ENCODE data around the gene PDE3B.
"Not testable (repeated sequence)": the region's sequence is repeated elsewhere in the genome, so short reads cannot be mapped to it uniquely, and the experiment has no call there.

PDE3B gene

DNA sequence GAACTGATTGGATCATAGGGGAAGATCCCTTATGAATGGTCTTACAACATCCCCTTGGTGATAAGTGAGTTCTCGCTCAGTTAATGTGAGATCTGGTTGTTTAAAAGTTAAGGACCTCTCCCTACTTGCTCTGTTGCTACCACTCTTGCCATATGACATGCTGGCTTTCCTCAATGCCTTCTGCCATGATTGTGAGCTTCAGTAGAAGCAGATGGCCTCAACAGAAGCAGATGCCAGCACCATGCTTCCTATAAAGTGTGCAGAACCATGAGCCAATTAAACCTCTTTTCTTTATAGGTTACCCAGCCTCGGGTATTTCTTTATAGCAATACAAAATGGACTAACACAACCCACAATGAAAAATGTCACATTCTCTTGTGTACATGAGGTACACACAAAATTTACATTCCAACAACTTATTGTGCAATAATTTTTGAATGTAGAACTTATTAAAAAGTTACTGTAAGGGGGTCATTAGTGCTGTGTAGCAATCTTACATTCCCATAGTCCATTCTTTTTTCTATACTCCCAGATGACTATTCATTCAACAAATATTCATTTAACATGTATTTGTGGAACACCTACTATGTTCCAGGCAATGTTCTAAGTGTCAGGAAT, 238.1 kb downstream of the PDE3B start:
- H3K4me3 ChIP-seq (replicated peaks in 1 of 2; ENCODE audit: low read depth in 2 of 2, low read length in 2 of 2), result no peak overlapping the region
- no peak for DNase-seq (ENCODE audit: low read depth in 2 of 2)
- TF ChIP-seq, protein P1, sequence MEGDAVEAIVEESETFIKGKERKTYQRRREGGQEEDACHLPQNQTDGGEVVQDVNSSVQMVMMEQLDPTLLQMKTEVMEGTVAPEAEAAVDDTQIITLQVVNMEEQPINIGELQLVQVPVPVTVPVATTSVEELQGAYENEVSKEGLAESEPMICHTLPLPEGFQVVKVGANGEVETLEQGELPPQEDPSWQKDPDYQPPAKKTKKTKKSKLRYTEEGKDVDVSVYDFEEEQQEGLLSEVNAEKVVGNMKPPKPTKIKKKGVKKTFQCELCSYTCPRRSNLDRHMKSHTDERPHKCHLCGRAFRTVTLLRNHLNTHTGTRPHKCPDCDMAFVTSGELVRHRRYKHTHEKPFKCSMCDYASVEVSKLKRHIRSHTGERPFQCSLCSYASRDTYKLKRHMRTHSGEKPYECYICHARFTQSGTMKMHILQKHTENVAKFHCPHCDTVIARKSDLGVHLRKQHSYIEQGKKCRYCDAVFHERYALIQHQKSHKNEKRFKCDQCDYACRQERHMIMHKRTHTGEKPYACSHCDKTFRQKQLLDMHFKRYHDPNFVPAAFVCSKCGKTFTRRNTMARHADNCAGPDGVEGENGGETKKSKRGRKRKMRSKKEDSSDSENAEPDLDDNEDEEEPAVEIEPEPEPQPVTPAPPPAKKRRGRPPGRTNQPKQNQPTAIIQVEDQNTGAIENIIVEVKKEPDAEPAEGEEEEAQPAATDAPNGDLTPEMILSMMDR (IDR thresholded peaks at IDR 0.05; ENCODE audit: low read depth, low read length), result no peak

DNA sequence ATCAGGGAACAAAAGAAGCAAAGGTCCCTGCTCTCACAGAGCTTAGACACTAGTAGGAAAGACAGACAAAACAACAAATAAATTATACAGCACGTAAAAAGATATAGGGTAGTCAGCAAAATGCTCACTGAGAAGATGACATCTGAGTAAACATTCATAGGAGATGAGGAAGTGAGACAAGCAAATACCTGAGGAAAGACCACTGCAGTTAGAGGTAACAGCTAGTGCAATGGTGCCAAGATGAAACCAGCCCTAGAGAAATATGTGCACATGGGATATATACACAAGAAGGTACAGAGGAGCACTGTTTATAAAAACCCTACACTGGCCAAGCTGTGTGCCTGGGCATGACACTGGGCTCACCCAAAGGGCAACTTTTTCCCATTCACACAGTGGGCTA, 238.6 kb downstream of the PDE3B start:
- no peak for DNase-seq (ENCODE audit: low read depth in 2 of 2)
- TF ChIP-seq, protein P1 (IDR thresholded peaks at IDR 0.05; ENCODE audit: low read depth, low read length), result no peak
- no peak overlapping the region for H3K4me3 ChIP-seq (replicated peaks in 1 of 2; ENCODE audit: low read depth in 2 of 2, low read length in 2 of 2)

GRCh38 chr11:14883683-14884082, 240.1 kb downstream of the PDE3B start:
- DNase-seq (ENCODE audit: low read depth in 2 of 2); H3K4me3 ChIP-seq (replicated peaks in 1 of 2; ENCODE audit: low read depth in 2 of 2, low read length in 2 of 2): not testable (repeated sequence)

DNA sequence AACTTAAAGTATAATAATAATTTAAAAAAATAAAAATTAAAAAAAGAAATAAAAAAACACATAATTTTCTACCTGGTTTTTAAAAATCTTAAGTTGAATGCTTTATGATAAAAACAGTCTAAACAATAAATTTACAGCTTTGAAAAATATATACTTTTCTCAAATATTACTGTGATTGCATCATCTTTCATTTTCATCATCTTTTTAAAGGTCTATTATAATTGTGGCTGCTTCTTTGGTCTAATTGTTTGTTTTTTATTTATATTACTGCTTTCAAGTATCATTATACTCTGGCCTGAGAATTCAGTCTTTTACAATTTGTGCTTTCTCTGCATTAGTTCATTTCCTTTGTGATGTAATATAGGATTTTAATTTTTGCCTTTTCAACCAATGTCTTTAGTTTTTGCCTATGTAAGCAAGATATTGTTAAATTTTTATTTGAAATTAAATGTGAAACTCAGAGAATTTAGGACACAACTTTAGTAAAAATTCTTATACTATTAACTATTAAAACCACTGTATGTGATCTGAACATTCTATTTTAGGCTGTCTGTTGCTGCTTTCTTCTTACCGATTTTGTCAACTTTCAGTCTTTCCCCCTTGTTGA, 241.2 kb downstream of the PDE3B start:
- no peak for DNase-seq (ENCODE audit: low read depth in 2 of 2)
- no peak overlapping the region for H3K4me3 ChIP-seq (replicated peaks in 1 of 2; ENCODE audit: low read depth in 2 of 2, low read length in 2 of 2)
- TF ChIP-seq, protein P1 (IDR thresholded peaks at IDR 0.05; ENCODE audit: low read depth, low read length), result no peak

DNA sequence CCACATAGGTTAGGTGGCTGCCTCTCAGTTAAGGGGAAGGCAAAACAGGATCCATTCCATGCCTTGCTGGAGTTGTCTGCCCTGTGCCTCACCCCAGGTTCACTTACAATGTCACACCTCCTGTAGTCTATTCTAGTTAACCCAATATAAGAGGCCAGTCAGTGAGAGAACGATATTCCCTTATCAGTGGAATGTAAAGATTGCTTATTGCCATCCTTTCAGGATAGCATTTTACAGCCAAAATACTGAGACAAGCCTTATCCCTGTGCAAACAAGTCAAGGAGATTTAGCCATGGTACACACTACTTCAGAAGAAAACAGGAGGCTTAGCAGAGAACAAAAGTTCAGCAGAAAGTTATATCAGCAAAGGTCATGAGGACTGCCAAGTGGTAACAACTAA, 242.9 kb downstream of the PDE3B start:
- no peak for DNase-seq (ENCODE audit: low read depth in 2 of 2)
- H3K4me3 ChIP-seq (replicated peaks in 1 of 2; ENCODE audit: low read depth in 2 of 2, low read length in 2 of 2), result no peak overlapping the region
- TF ChIP-seq, protein P1 (IDR thresholded peaks at IDR 0.05; ENCODE audit: low read depth, low read length), result no peak

DNA sequence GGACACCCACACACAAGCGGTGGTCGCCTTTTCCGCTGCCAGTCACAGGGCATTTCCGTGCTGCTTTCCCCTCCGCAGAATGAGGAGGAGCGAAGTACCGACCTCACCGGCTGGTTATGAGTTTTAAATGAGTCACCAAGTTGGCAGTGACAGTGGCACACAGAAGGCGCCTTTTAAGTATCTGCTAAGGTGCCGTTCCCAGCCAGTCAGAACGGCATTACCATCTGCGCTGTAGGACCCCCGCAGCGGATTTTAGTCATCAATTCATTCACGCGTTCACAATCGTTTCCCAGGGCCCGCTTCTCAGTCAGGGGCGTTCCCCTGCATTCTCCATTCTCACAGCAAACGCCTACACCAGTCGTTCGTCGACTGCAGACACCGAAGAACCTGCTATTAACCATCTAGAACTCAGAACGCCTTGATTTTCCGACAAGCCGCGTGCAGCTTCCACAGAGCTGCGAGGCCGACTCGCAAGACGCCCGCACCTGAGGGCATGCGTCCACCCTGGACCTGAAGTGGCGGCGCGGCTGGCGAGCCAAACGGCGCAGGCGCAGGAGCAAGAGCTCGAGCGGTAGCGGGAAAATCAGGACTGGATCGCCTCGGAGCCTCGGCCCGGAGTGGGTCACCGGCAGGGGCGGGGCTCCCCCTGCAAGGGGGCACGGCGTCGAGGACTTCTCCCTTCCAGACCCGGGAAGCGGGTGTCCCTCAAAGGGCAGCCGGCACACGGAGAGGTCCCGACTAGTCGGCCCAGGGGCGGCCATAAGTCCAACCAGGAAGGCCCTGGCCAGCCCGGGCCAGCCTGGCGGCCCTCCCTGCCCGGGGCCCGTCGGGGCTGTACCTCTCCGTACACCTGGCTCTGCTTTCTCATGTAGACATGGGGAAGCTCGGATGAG, 247.8 kb downstream of the PDE3B start:
- TF ChIP-seq, protein P1 (IDR thresholded peaks at IDR 0.05; ENCODE audit: low read depth, low read length), result no peak
- peak overlapping the region; percentile 74 to 79 for H3K4me3 ChIP-seq (replicated peaks in 1 of 2; ENCODE audit: low read depth in 2 of 2, low read length in 2 of 2)
- peak; percentile 91 to 92 for DNase-seq (ENCODE audit: low read depth in 2 of 2)

DNA sequence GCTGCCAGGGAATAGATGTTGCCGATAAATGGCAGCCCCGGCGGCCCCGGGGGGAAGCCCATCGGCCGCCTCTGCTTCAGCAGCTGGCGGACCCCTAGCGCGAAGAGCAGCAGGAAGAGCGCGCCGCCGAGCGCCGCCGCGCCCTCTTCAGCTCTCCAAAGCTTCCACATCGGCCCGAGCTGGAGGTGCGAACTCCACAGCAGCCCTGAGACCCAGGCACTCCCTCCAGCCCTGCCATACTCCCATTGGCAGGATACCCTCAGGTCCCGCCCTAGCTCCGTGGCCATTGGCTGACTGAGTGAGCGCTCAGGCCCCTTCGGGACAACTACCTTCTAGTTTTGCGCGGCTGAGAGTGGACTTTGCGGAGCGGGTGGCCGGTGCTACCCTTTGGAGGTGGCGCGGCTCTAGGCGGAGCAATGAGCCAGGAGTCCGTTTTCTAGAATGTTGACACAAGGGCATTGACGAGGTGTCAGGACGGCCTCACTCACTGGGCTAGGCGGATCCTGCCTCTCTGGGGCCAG, 248.5 kb downstream of the PDE3B start, which contains the start of gene CYP2R1:
Gene CYP2R1, minus strand, starts transcription at position 196 of the 521 bp plus-strand sequence. Its CDS starts 26 bp downstream, at position 170.
- peak within 1 kb of the TSS; percentile 74 to 79 for H3K4me3 ChIP-seq (replicated peaks in 1 of 2; ENCODE audit: low read depth in 2 of 2, low read length in 2 of 2)
- TF ChIP-seq, protein P1 (IDR thresholded peaks at IDR 0.05; ENCODE audit: low read depth, low read length), result no peak
- DNase-seq (ENCODE audit: low read depth in 2 of 2), result peak; percentile 98

Measured in cardiac fibroblast (primary cell).